KOPT-K1 (cell line): ENCODE data around the gene CSMD2.

Experiments
- H3K27ac ChIP-seq: fragments of 200-600 bp; sonication (generic); 2 replicates; pipeline ENCODE4 v1.5.1; 2016; ENCODE audit warnings: antibody characterized with exemption, mild to moderate bottlenecking, low read depth, low read length; ENCODE audit not compliant: poor library complexity, severe bottlenecking
- H3K36me3 ChIP-seq: fragments of 200-600 bp; sonication (generic); 2 replicates; pipeline ENCODE4 v1.5.1; 2017; ENCODE audit warnings: antibody characterized with exemption, mild to moderate bottlenecking, low read length, moderate library complexity; ENCODE audit not compliant: insufficient read depth
- H3K9me3 ChIP-seq: fragments of 200-600 bp; sonication (generic); 2 replicates; pipeline ENCODE4 v1.5.1; 2017; ENCODE audit warnings: antibody characterized with exemption, low read length, mild to moderate bottlenecking; ENCODE audit not compliant: insufficient read depth, poor library complexity, severe bottlenecking

Gene CSMD2

DNA sequence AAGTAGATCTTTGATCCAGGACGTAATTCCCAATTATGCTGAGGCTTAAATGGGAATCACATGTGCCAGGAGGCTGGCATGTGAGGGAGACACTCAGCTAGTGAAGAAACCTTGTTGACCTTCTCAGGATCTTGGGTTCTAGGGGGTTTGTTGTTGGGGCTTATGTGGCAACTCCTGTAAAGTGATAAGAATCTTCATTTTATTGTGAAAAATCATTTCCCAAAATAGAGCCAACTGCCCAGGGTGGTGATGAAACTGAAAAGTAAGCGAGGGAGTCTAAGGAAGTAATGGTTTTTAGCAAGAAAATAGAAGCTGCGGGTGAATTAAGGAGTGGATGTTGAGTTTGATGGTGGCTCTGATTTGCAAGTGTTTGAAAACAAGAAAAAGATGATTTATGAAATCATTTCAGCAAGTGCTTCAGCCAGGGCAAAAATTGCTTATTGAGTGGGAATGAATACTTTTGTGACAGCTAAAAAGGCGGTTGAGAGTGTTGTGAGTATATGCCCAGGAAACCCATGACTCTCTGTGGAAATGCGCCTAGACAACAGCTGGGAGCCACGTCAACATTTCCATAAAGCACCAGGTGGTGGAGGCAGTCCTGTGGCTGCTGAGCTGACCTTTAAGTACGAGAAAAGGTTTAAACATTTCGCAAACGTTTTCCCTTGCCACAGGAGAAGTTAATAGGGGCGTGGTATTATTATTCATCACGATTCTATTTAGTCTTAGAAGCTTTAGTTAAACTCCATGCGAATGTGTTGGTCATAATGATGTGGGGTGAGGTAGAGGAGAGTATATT lies 198.5 kb downstream of the CSMD2 start:
- Histone ChIP-seq H3K36me3 (no peaks in the 10 kb centered on the region), H3K27ac (no peak overlapping the region), H3K9me3 (no peaks in the 10 kb centered on the region)

DNA sequence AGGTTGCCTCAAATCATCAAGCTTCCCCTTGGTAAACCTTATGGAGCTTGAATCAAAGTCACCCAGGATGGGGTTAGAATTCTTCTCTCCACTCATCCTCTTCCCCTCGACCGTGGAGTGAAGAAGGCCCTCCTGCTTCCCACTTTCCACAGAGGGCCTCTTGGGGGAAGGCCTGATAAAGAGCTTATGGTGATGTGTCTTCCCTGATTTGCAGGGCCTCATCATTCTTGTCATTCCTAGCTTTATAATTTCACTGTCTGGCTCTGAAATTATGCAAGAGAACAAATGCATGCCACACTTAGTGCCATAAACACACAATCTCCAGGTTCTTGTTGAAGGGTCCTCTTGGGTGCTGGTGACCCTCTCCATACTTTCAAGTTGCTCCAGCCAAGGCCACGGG lies 199.9 kb downstream of the CSMD2 start:
- Histone ChIP-seq H3K9me3 (no peaks in the 10 kb centered on the region), H3K36me3 (no peaks in the 10 kb centered on the region), H3K27ac (no peak overlapping the region)

- H3K36me3 ChIP-seq = no peaks in the 10 kb centered on the region
- H3K27ac ChIP-seq = no peak overlapping the region
- no peaks in the 10 kb centered on the region for H3K9me3 ChIP-seq
Observed at GRCh38 chr1:33962061-33962460, 203.0 kb downstream of the CSMD2 start.

DNA sequence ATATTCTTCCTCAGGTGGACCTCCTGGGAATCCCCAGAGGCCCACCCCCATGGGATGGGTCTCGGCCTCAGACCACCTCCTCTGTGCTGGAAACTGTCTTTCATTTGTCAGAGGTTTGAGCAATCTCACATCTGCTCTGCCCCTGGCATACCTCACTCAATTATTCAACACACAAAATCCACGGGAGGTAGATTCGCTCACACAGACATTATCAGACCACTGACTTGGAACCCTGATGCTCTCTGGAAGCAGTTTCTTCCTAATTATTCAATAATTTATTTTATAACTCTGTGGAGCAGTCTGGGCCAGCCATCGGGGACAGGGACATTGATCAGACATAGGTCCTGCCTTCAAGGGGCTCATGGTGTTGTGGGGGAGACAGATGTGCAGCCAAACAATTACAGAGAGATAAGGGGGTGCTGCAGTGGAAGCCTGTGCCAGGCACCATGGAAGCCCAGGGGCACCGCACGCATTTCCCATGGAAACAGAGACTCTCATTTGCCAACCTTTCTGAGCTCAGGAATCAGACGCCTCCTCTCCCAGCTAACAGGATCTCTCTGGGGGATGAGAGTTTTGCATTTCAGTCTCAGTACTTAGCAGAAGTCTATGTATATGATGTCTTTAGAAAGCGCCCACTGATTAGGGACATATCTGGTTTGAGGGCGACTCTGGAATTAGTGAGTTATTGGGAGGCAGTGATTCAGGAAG lies 204.7 kb downstream of the CSMD2 start:
- H3K36me3 ChIP-seq = no peaks in the 10 kb centered on the region
- no peaks in the 10 kb centered on the region for H3K9me3 ChIP-seq
- no peak overlapping the region for H3K27ac ChIP-seq

- no peaks in the 10 kb centered on the region for H3K36me3 ChIP-seq
- H3K9me3 ChIP-seq = no peaks in the 10 kb centered on the region
- no peak overlapping the region for H3K27ac ChIP-seq
Observed at GRCh38 chr1:33957854-33958253, 207.2 kb downstream of the CSMD2 start.

- Histone ChIP-seq H3K36me3 (no peaks in the 10 kb centered on the region), H3K27ac (no peak overlapping the region), H3K9me3 (no peaks in the 10 kb centered on the region)
Observed at GRCh38 chr1:33955096-33955495, 209.9 kb downstream of the CSMD2 start.

DNA sequence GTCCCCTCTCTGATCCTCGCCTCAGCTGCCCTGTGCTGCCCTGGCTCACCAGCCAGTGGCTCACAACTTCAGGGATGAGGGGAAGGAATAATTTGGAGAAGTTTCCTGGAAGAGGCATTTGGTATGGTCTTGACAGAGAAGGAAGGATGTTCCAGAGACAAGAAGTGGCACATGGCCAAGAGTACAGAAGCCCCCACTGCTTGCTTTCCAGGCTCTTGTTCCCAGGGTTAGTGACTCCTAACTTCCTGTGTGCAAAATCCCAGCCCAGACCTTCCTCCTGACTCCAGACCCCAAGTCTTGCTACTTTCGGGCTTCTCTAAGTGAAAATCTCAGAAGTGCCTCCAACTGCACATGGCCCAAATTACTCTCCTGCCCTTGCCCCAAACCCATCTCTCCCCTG lies 215.5 kb downstream of the CSMD2 start:
- Histone ChIP-seq H3K9me3 (no peaks in the 10 kb centered on the region), H3K27ac (no peak overlapping the region), H3K36me3 (no peaks in the 10 kb centered on the region)

DNA sequence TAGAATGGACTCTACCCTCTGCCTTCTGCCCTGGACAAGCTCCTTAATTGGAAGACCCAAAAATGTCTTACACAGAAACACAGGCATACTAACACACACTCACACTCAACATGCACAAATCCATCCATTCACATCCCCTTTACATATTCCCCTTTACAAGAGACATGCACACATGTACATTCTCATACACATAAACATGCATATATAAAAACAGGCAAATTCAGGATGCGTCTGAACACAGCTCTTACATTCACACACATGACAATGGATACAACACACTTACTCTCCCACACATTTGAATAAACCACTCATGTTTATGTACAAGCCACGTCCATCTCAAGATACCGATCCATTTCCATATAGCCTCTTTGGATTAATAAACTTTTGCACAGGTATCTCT lies 216.7 kb downstream of the CSMD2 start:
- H3K27ac ChIP-seq = no peak overlapping the region

GRCh38 chr1:33946836-33947235 lies 218.2 kb downstream of the CSMD2 start:
- Histone ChIP-seq H3K27ac (no peak overlapping the region), H3K36me3 (no peaks in the 10 kb centered on the region)

More for the DNA sequence above, 216.7 kb downstream of the CSMD2 start:
- Histone ChIP-seq H3K36me3 (no peaks in the 10 kb centered on the region), H3K9me3 (no peaks in the 10 kb centered on the region)

DNA sequence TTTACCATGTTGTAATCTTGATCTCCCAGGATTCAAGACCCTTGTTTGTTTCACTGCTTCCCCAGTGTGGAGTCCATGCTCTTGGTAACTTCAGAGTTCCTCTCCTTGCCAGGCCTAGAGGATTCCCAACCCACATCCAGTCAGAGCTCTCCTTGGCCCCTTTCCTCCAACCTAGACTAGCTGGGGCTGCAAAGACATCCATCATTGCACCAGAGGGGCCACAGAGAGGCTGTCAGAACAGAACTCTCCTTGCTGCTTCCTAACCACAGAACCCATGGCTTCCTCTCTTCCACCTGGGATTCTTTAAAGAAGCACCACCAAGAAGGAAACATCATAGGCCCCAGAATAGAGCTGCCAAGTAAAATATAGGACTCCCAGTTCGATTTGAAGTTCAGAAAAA lies 220.2 kb downstream of the CSMD2 start:
- Histone ChIP-seq H3K36me3 (no peaks in the 10 kb centered on the region), H3K27ac (no peak overlapping the region), H3K9me3 (no peaks in the 10 kb centered on the region)

More at GRCh38 chr1:33946836-33947235, 218.2 kb downstream of the CSMD2 start:
- H3K9me3 ChIP-seq = no peaks in the 10 kb centered on the region

DNA sequence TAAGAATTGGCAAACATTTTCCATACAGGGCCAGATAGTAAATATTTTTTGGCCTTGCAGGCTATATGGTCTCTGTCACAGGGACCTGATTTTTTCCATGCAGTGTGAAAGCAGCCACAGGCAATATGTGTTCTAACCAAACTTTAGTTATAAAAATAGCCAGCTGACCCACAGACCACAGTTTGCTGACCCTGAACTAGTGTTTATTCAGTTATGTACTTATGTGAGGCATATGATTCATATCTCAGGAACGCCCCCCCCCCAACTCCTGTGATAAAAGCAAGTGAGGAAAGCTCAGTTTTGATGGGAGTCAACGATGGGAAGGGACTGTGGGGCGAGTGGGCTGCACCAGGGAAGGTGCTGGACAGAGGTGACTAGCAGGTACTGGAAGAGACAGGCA lies 221.1 kb downstream of the CSMD2 start:
- Histone ChIP-seq H3K9me3 (no peaks in the 10 kb centered on the region), H3K27ac (no peak overlapping the region), H3K36me3 (no peaks in the 10 kb centered on the region)

- H3K27ac ChIP-seq = no peak overlapping the region
- no peaks in the 10 kb centered on the region for H3K36me3 ChIP-seq
- H3K9me3 ChIP-seq = no peaks in the 10 kb centered on the region
Observed at GRCh38 chr1:33932871-33933270, 232.2 kb downstream of the CSMD2 start.

DNA sequence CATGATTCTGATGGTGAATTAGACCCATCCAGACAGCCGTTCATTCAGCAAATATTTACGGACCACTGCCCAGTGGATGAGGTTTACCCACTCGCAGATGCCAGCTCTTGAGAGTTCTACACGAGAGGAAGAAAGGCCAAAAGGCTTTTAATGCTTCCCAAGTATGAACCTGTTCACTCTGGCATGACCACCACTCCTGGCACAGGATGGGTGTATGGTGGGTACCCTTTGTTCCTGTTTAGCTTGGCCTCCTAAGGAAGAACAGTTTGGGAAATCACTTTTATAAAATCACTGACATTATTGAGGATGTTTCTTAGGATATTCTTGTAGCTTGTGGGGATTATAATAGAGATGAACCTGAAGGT lies 233.9 kb downstream of the CSMD2 start:
- Histone ChIP-seq H3K9me3 (no peaks in the 10 kb centered on the region), H3K36me3 (no peaks in the 10 kb centered on the region), H3K27ac (no peak overlapping the region)

GRCh38 chr1:33930346-33931110 lies 234.5 kb downstream of the CSMD2 start:
- Histone ChIP-seq H3K27ac (no peak overlapping the region), H3K9me3 (no peaks in the 10 kb centered on the region), H3K36me3 (no peaks in the 10 kb centered on the region)

DNA sequence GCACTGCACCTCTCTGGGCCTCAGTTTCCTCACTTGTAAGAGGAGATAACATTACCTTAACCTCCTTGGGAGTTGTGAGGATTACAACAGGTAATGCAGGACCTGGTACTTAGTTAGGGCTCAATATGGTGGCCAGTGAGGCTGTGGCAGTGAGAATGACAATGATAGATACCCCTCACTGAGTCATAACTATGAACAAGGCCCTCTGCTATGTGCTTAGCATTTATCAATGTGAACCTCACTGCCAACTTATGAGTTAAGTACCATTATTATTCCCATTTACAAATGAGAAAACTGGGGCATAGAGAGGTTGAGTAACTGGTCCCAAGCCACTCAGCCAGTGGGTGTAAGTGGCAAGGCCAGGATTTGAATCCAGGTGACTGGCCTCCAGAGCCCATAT lies 236.8 kb downstream of the CSMD2 start:
- Histone ChIP-seq H3K27ac (no peak overlapping the region), H3K9me3 (no peaks in the 10 kb centered on the region), H3K36me3 (no peaks in the 10 kb centered on the region)
